GM19455 (cell line): ENCODE measurements around the gene TBL1X.
A peak's percentile ranks its signal among the peaks of the same experiment; 100 is the strongest.
"Not testable (repeated sequence)": the region's sequence is repeated elsewhere in the genome, so short reads cannot be mapped to it uniquely, and the experiment has no call there.

ENCODE experiments used
- ATAC-seq: cut with Tn5 transposase; IDR thresholded peaks from one replicate; pipeline ENCODE4 v1.9.1; 2021; ENCODE audit not compliant: unreplicated experiment

TBL1X gene

GRCh38 chrX:9464435-9465371, at the start of gene TBL1X:
TSS of gene TBL1X (plus strand) at chrX:9465058. CDS start at chrX:9653587, 188,529 bp downstream.
- peak; percentile 46 for ATAC-seq

GRCh38 chrX:9416562-9417348, 48.1 kb upstream of the TBL1X start:
- no peak for ATAC-seq

GRCh38 chrX:9418262-9418661, 46.6 kb upstream of the TBL1X start:
- ATAC-seq: no peak

- no peak for ATAC-seq
Observed at GRCh38 chrX:9420275-9421265, 44.3 kb upstream of the TBL1X start.

- ATAC-seq: no peak
Observed at GRCh38 chrX:9429767-9430166, 35.1 kb upstream of the TBL1X start.

GRCh38 chrX:9430346-9430921, 34.4 kb upstream of the TBL1X start:
- ATAC-seq: no peak

GRCh38 chrX:9431281-9431680, 33.6 kb upstream of the TBL1X start:
- ATAC-seq: no peak

GRCh38 chrX:9433596-9433995, 31.3 kb upstream of the TBL1X start:
- no peak for ATAC-seq

- no peak for ATAC-seq
Observed at GRCh38 chrX:9434051-9434550, 30.8 kb upstream of the TBL1X start.

- not testable (repeated sequence) for ATAC-seq
Observed at GRCh38 chrX:9435086-9435485, 29.8 kb upstream of the TBL1X start.

- ATAC-seq: no peak
Observed at GRCh38 chrX:9436812-9437211, 28.0 kb upstream of the TBL1X start.

GRCh38 chrX:9438933-9439494, 25.8 kb upstream of the TBL1X start:
- ATAC-seq: no peak

- no peak for ATAC-seq
Observed at GRCh38 chrX:9440116-9440844, 24.6 kb upstream of the TBL1X start.

GRCh38 chrX:9442056-9442455, 22.8 kb upstream of the TBL1X start:
- no peak for ATAC-seq

- no peak for ATAC-seq
Observed at GRCh38 chrX:9443327-9443726, 21.5 kb upstream of the TBL1X start.

- no peak for ATAC-seq
Observed at GRCh38 chrX:9447906-9448305, 17.0 kb upstream of the TBL1X start.

GRCh38 chrX:9456250-9457074, 8.4 kb upstream of the TBL1X start:
- ATAC-seq: no peak

- ATAC-seq: not testable (repeated sequence)
Observed at GRCh38 chrX:9458034-9458433, 6.8 kb upstream of the TBL1X start.
